H1 (cell line): ENCODE measurements around the gene SPC25. TPM values are rescaled to one million over a fixed set of nuclear protein-coding genes. Genes with fewer than 3 reads are reported as not detected.

Experiments used
- BCL11A ChIP-seq, 2 experiments: IDR thresholded peaks; one replicate each; pipeline ENCODE4 v1.6.1; 2011; ENCODE audit warnings: low read depth in 2 of 2, low read length in 2 of 2, mild to moderate bottlenecking in 2 of 2
- CBX5 ChIP-seq: fragments of 300-800, 300-1000 bp; sonication (generic); IDR thresholded peaks from 2 replicates; pipeline ENCODE4 v1.7.1; 2016; ENCODE audit warnings: antibody characterized with exemption, low read length, low read depth
- CBX8 ChIP-seq: fragments of 300-800, 300-1000 bp; sonication (generic); IDR thresholded peaks from 2 replicates; pipeline ENCODE4 v1.7.1; 2016; ENCODE audit warnings: low read depth, low read length, borderline replicate concordance
- CEBPB ChIP-seq: IDR thresholded peaks from 2 replicates; pipeline ENCODE4 v1.6.1; 2012; ENCODE audit warnings: low read depth, low read length
- EGR1 ChIP-seq: IDR thresholded peaks from 2 replicates; pipeline ENCODE4 v1.6.1; 2011; ENCODE audit warnings: low read depth, low read length, borderline replicate concordance
- GABPA ChIP-seq: IDR thresholded peaks from 2 replicates; pipeline ENCODE4 v1.6.1; 2011; ENCODE audit warnings: mild to moderate bottlenecking, low read length, moderate library complexity, borderline replicate concordance; ENCODE audit not compliant: insufficient read depth
- NRF1 ChIP-seq: IDR thresholded peaks from 2 replicates; pipeline ENCODE4 v1.6.1; 2011; ENCODE audit warnings: mild to moderate bottlenecking, low read depth, low read length, improper control_type of control experiment
- PHF8 ChIP-seq: fragments of 200-600 bp; sonication (generic); conservative IDR thresholded peaks from 2 replicates; pipeline ENCODE4 v1.7.1; 2012; ENCODE audit warnings: low read depth, mild to moderate bottlenecking, inconsistent platforms, low read length, moderate library complexity
- POLR2AphosphoS5 ChIP-seq: IDR thresholded peaks from 2 replicates; pipeline ENCODE4 v1.6.1; 2011; ENCODE audit warnings: low read depth, low read length
- POU5F1 ChIP-seq: IDR thresholded peaks from 2 replicates; pipeline ENCODE4 v1.6.1; 2011; ENCODE audit warnings: low read depth, mild to moderate bottlenecking, low read length, moderate library complexity
- RAD21 ChIP-seq, 2 experiments: IDR thresholded peaks in 1 of 2; conservative IDR thresholded peaks in 1 of 2; 2 replicates each; pipeline ENCODE4 v1.6.1; 2011; ENCODE audit warnings: low read depth in 2 of 2, low read length in 2 of 2, improper control_type of control experiment in 1 of 2, inconsistent platforms in 1 of 2, mild to moderate bottlenecking in 1 of 2, moderate library complexity in 1 of 2
- RFX5 ChIP-seq: IDR thresholded peaks from 2 replicates; pipeline ENCODE4 v1.6.1; 2011; ENCODE audit warnings: low read depth, low read length, improper control_type of control experiment, borderline replicate concordance
- RNF2 ChIP-seq: fragments of 200-900, 300-1000 bp; sonication (generic); IDR thresholded peaks from 2 replicates; pipeline ENCODE4 v1.7.1; 2016; ENCODE audit warnings: borderline replicate concordance, low read depth, mild to moderate bottlenecking, antibody characterized with exemption, low read length; ENCODE audit not compliant: poor library complexity, severe bottlenecking; ENCODE audit errors: missing control alignments
- RXRA ChIP-seq: IDR thresholded peaks from 2 replicates; pipeline ENCODE4 v1.6.1; 2011; ENCODE audit warnings: low read depth, mild to moderate bottlenecking, low read length, moderate library complexity; ENCODE audit not compliant: insufficient read depth
- SUZ12 ChIP-seq: fragments of 200-600 bp; sonication (generic); IDR thresholded peaks from 2 replicates; pipeline ENCODE4 v1.6.1; 2012; ENCODE audit warnings: mild to moderate bottlenecking, inconsistent platforms, low read length, moderate library complexity, mixed read lengths
- TBP ChIP-seq: IDR thresholded peaks from 2 replicates; pipeline ENCODE4 v1.6.1; 2011; ENCODE audit warnings: low read depth, low read length, improper control_type of control experiment
- TEAD4 ChIP-seq: IDR thresholded peaks from 2 replicates; pipeline ENCODE4 v1.6.1; 2012; ENCODE audit warnings: low read depth, low read length, inconsistent platforms, mixed read lengths
- YY1 ChIP-seq: IDR thresholded peaks from 2 replicates; pipeline ENCODE4 v1.6.1; 2011; ENCODE audit warnings: low read depth, mild to moderate bottlenecking, low read length
- polyA plus RNA-seq, 7 experiments: library from polyadenylated mRNA; depleted of rRNA in 3 of 7; stranded (reverse) in 5 of 7; unstranded in 2 of 7; fragments of >200 nt in 5 of 7; fragments of 200-250 nt in 2 of 7; gene quantifications; 1 replicate in 5 of 7; 2 replicates in 1 of 7; 4 replicates in 1 of 7; pipeline versions ENCODE4 v1.2.1 to v1.2.3, GENCODE V29; 2011 to 2013; ENCODE audit warnings: missing spikeins in 2 of 7, mixed read lengths in 2 of 7
- total RNA-seq: library from RNA; stranded (reverse); fragmentation: NEBNext Ultra II Directional; extraction: Animal tissue kit (Norgen Biotek cat#: 25700); gene quantifications from 2 replicates; pipeline ENCODE4 v1.2.1, GENCODE V29; 2021
- TF ChIP-seq, protein P1 (sequence below): IDR thresholded peaks from 2 replicates; pipeline ENCODE4 v1.6.1; 2012; ENCODE audit warnings: inconsistent platforms
- TF ChIP-seq, protein P2 (sequence below): IDR thresholded peaks from 2 replicates; pipeline ENCODE4 v1.6.1; 2011; ENCODE audit warnings: low read depth, mild to moderate bottlenecking, low read length; ENCODE audit not compliant: insufficient read depth
- TF ChIP-seq, protein P3 (sequence below): IDR thresholded peaks from 2 replicates; pipeline ENCODE4 v1.6.1; 2012; ENCODE audit warnings: inconsistent platforms

SPC25 gene
- total and polyA plus RNA-seq, 2 of the 8 experiments (the other 6 are each of a cell fraction or from before 2014, with no cell fraction given): 21.0 to 34.7 TPM

DNA sequence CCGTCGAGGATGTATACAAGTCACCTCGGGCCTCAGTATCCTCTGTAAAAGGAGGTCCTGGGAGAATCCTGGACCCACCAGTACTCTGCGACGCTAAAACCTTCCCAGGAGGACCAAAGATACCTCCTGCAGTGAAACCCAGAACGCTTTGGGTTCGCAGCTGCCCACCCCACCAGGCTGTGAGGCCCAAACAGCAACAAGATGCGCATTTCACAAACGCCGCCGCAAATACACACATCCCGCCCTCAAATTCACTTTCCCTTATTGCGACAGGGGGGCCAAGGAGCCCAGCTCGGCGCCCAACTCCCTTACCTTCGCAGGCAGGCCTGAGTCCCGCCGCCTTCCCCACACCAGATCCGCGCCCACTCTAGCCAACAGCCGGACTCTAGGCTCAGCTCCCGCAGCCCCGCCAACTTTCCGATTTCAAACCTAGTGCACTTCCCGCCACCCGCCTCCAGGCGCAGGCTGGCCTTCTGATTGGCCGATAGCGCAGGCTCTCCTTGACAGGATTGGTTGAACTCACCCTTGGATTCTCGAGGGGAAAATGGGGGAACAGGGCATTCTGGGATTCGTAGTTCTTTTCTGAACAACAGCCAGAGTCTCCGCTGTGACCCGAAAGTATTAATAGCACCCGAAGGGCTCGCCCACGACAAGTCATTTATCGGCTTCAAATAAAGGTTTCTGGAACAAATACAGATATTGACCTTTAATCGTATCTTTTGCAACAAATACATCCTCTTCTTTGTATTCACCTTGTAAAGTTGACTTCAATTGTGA is at the start of gene SPC25 (continued):
- TF ChIP-seq YY1 (peak; percentile 95), RFX5 (no peak), CBX8 (no peak), TBP (peak; percentile 72), GABPA (no peak), CEBPB (no peak), RNF2 (no peak), NRF1 (no peak), SUZ12 (no peak), CBX5 (no peak), EGR1 (no peak), RXRA (no peak), POU5F1 (no peak), PHF8 (peak; percentile 75), BCL11A (IDR thresholded peaks at IDR 0.05; ENCODE audit: low read depth in 2 of 2, low read length in 2 of 2) (no peak), TEAD4 (no peak), RAD21 (IDR thresholded peaks at IDR 0.05 in 1 of 2, conservative IDR thresholded peaks at IDR 0.05 in 1 of 2; ENCODE audit: low read depth in 2 of 2, low read length in 2 of 2) (no peak), POLR2AphosphoS5 (no peak; the same call in 1 of the 2 replicates)
- TF ChIP-seq, protein P1, sequence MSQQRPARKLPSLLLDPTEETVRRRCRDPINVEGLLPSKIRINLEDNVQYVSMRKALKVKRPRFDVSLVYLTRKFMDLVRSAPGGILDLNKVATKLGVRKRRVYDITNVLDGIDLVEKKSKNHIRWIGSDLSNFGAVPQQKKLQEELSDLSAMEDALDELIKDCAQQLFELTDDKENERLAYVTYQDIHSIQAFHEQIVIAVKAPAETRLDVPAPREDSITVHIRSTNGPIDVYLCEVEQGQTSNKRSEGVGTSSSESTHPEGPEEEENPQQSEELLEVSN: peak; percentile 44
- TF ChIP-seq, protein P2, sequence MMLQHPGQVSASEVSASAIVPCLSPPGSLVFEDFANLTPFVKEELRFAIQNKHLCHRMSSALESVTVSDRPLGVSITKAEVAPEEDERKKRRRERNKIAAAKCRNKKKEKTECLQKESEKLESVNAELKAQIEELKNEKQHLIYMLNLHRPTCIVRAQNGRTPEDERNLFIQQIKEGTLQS: no peak
- TF ChIP-seq, protein P3, sequence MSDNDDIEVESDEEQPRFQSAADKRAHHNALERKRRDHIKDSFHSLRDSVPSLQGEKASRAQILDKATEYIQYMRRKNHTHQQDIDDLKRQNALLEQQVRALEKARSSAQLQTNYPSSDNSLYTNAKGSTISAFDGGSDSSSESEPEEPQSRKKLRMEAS: no peak; the same call in 1 of the 2 replicates
